Activated T-cell treated with anti-CD3 and anti-CD28 coated beads, Interleukin-2, amount 50 U/mL, for 24 hours (primary cell): ENCODE data around the gene RAPGEF4.
"Not testable (repeated sequence)": the region's sequence is repeated elsewhere in the genome, so short reads cannot be mapped to it uniquely, and the experiment has no call there.

Experiments
- DNase-seq: peaks from one replicate; pipeline ENCODE4 v3.0.0-alpha.2; 2020
- H3K27ac Mint-ChIP-seq: 2 replicates; pipeline ENCODE4 v1.8.0; 2020; ENCODE audit warnings: mild to moderate bottlenecking, mixed read lengths
- H3K27me3 Mint-ChIP-seq: 2 replicates; pipeline ENCODE4 v1.8.0; 2020; ENCODE audit warnings: mixed read lengths
- H3K36me3 Mint-ChIP-seq: 2 replicates; pipeline ENCODE4 v1.8.0; 2020; ENCODE audit warnings: low read depth, mixed read lengths
- H3K4me1 Mint-ChIP-seq: 2 replicates; pipeline ENCODE4 v1.8.0; 2020; ENCODE audit warnings: low read depth, mixed read lengths
- H3K4me3 Mint-ChIP-seq: 2 replicates; pipeline ENCODE4 v1.8.0; 2020; ENCODE audit warnings: mild to moderate bottlenecking, moderate library complexity, mixed read lengths
- H3K9me3 Mint-ChIP-seq: 2 replicates; pipeline ENCODE4 v1.8.0; 2020; ENCODE audit warnings: mixed read lengths

The RAPGEF4 gene

DNA sequence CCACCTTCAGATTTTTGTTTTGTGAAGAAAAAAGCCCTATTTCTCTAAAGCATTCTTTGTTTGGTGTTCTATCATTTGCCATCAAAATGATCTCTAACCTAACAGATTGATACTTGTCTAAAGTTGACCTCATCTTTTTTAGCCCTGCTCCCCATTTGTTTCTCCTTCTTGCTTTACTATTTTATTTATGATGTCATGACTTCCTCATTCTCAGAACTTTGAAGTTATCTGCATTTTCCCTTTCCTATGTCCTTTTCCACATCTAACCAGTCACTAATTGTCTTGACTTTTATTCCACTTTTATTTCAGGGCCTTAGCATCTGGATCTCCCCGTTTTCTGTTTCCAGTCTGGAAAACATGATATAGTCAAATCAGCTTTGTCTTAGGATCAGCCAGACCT lies 8.3 kb downstream of the RAPGEF4 start:
- Mint-ChIP-seq H3K27me3 (peaks cover 23% of the 10 kb centered on the region), H3K27ac (no peak overlapping the region), H3K4me3 (no peak overlapping the region), H3K4me1 (no peaks in the 10 kb centered on the region), H3K36me3 (no peaks in the 10 kb centered on the region), H3K9me3 (peaks cover 9% of the 10 kb centered on the region)
- DNase-seq: no peak

DNA sequence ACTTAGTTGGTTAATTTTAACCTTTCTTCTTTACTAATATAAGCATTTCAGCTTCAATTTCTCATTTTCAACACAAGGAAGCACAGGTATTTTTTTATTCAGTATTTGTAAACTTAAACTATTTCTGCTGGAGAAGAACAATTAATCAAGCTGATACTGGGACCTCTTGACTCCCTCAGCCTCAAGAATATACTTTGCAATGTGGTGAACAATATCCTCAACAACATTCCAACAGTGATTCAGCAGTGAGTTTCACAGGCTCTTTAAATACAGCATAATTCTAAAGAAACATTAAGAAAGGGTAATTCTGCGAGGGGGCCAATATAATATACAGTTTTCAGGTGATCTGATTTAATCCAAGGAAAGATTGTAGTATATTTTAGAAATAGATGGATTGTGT lies 10.0 kb downstream of the RAPGEF4 start:
- H3K36me3 Mint-ChIP-seq: no peaks in the 10 kb centered on the region
- no peak overlapping the region for H3K27ac Mint-ChIP-seq
- H3K27me3 Mint-ChIP-seq: peaks cover 21% of the 10 kb centered on the region
- no peaks in the 10 kb centered on the region for H3K4me1 Mint-ChIP-seq
- no peak for DNase-seq
- H3K9me3 Mint-ChIP-seq: peaks cover 9% of the 10 kb centered on the region
- no peak overlapping the region for H3K4me3 Mint-ChIP-seq

DNA sequence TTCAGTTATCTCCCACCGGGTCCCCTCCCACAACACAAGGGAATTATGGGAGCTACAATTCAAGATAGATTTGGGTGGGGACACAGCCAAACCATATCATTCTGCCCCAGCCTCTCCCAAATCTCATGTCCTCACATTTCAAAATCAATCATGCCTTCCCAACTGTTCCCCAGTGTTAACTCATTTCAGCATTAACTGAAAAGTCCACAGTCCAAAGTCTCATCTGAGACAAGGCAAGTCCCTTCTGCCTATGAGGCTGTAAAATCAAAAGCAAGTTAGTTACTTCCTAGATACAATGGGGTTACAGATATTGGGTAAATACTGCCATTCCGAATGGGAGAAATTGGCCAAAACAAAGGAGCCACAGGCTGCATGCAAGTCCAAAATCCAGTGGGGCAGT lies 12.9 kb downstream of the RAPGEF4 start:
- not testable (repeated sequence) for H3K9me3 Mint-ChIP-seq, DNase-seq, H3K27ac Mint-ChIP-seq, H3K4me3 Mint-ChIP-seq, H3K4me1 Mint-ChIP-seq, H3K36me3 Mint-ChIP-seq
- peaks cover 11% of the 10 kb centered on the region for H3K27me3 Mint-ChIP-seq

DNA sequence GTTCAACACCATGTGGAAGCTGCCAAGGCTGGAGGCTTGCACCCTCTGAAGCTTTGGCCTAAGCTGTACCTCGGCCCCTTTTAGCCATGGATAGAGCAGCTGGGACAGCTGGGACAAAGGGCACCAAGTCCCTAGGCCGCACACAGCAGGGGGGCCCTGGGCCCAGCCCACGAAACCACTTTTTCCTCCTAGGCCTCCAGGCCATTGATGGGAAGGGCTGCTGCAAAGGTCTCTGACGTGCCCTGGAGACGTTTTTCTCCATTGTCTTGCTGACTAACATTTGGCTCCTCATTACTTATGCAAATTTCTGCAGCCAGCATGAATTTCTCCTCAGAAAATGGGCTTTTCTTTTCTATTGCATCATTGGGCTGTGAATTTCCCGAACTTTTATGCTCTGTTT lies 13.7 kb downstream of the RAPGEF4 start:
- Mint-ChIP-seq H3K4me1 (no peaks in the 10 kb centered on the region), H3K9me3 (peaks cover 3% of the 10 kb centered on the region), H3K36me3 (no peaks in the 10 kb centered on the region), H3K27ac (no peak overlapping the region), H3K4me3 (no peak overlapping the region), H3K27me3 (peaks cover 11% of the 10 kb centered on the region)
- no peak for DNase-seq

DNA sequence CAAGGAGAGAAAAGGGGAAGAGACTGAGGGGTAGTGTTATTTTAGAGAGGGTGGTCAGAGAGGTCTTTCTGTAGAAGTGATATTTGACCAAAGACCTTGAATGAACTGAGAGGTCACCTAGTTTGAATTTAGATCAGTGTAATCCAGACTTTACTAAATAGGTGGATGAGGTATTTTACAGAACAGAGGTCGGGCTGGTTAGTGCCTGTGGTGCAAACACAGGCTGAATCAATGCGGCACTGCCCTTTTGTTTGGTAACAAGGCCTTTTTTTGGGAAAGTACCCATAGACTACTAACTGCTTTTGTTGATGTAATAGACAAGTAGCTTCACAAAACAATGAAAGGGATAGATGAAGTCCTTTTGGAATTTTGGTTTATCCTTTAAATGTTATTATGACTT lies 15.9 kb downstream of the RAPGEF4 start:
- Mint-ChIP-seq H3K9me3 (no peaks in the 10 kb centered on the region), H3K27me3 (peaks cover 11% of the 10 kb centered on the region), H3K27ac (no peak overlapping the region), H3K4me3 (no peak overlapping the region), H3K36me3 (no peaks in the 10 kb centered on the region), H3K4me1 (no peaks in the 10 kb centered on the region)
- no peak for DNase-seq

DNA sequence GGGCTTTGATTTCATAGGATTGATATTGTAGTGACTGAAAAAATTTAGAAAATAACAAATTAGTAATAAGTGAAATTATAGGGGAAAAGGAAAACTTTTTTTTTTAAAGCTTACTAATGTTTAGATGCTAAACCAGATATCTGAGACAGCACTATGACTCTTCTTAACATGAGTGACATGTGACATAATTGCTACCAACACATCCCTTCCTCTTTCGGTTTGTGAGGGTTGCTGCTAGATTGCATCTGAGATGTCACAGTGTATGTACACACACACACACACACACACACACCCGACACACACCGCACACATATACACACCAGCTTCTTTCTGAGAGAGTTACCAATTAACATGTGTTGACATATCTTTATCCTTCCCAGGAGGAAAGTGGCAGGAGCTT lies 18.0 kb downstream of the RAPGEF4 start:
- DNase-seq: no peak
- Mint-ChIP-seq H3K27ac (no peak overlapping the region), H3K36me3 (no peaks in the 10 kb centered on the region), H3K4me3 (no peak overlapping the region), H3K27me3 (peaks cover 15% of the 10 kb centered on the region), H3K4me1 (no peaks in the 10 kb centered on the region), H3K9me3 (no peaks in the 10 kb centered on the region)

DNA sequence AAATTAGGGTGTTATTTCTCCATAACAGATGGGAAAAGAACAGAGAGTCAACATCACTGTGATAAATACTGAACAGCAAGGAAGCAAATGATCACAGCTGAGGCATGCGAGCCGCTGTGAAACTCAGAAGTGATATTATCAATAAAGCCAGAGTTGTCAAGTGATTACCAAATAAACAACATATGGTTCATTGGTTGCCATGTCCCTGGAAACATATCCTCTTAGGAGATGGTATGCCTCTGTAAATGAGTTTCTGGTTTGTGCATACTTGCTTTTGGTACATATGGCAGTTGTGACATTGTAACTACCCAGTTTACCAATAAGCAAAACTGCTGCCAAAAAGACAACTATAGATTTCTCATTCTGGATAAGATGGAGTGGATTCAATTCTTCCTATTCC lies 23.8 kb downstream of the RAPGEF4 start:
- Mint-ChIP-seq H3K4me1 (no peaks in the 10 kb centered on the region), H3K4me3 (no peak overlapping the region), H3K36me3 (peaks cover 3% of the 10 kb centered on the region), H3K9me3 (peaks cover 14% of the 10 kb centered on the region), H3K27me3 (peaks cover 15% of the 10 kb centered on the region), H3K27ac (no peak overlapping the region)
- no peak for DNase-seq

DNA sequence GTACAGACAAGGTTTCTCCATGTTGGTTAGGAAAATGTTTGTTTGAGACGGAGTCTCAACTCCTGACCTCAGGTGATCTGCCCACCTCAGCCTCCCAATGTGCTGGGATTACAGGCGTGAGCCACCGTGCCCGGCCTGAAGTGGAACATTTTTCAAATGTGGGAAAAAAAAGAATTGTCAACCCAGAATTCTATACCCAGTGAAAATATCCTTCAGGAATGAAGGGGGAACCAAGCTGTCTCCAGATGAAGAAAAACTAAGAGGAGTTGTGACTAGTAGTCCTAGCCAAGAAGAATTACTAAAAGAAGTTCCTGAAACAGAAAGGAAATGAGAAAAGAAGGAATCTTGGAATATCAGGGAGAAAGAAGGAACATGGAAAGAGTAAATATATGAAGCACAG lies 25.7 kb downstream of the RAPGEF4 start:
- no peaks in the 10 kb centered on the region for H3K4me1 Mint-ChIP-seq
- peaks cover 12% of the 10 kb centered on the region for H3K27me3 Mint-ChIP-seq
- no peak overlapping the region for H3K4me3 Mint-ChIP-seq
- DNase-seq: no peak
- H3K9me3 Mint-ChIP-seq: peaks cover 14% of the 10 kb centered on the region
- H3K27ac Mint-ChIP-seq: no peak overlapping the region
- H3K36me3 Mint-ChIP-seq: peaks cover 3% of the 10 kb centered on the region

DNA sequence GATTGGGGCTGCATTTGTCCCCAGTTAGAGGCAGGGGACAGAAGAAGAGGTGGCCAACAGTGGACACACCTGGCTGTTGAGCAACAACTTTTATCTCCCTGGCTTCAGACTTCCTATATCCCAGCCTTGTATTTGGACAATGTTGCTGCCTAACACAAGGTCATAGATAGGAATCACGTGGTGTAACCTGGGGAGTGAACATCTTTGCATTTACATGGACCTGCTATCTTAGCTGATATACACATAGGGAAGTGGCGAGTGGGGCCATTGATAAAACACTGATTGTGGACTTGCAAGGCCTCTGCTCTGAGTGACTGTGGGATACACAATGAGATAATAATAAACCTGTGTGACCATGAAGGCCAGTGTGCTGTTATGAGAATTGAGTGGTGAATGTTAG lies 26.9 kb downstream of the RAPGEF4 start:
- H3K36me3 Mint-ChIP-seq: peaks cover 3% of the 10 kb centered on the region
- H3K27me3 Mint-ChIP-seq: peaks cover 7% of the 10 kb centered on the region
- DNase-seq: no peak
- no peaks in the 10 kb centered on the region for H3K4me1 Mint-ChIP-seq
- H3K9me3 Mint-ChIP-seq: peaks cover 14% of the 10 kb centered on the region
- H3K4me3 Mint-ChIP-seq: no peak overlapping the region
- no peak overlapping the region for H3K27ac Mint-ChIP-seq

DNA sequence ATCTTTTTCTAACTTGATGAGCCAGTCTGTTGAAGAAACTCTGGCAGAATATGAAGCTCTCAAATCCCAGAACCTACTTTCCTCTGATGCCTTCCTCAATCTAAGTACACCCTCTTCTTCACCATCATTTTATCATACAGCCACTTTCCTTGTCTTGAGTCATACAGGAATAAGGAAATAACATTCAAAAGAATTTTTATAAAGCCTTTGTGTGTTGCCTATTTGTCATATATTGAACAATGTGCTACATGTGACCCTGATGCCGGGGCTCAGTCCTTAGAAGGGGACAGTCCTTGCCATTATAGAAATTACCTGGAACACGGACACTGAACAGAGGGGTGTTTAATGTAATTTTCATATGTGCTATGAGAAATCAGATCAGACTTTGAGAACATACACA lies 27.4 kb downstream of the RAPGEF4 start:
- H3K36me3 Mint-ChIP-seq: peaks cover 3% of the 10 kb centered on the region
- no peak for DNase-seq
- no peak overlapping the region for H3K4me3 Mint-ChIP-seq
- H3K4me1 Mint-ChIP-seq: no peaks in the 10 kb centered on the region
- peaks cover 7% of the 10 kb centered on the region for H3K27me3 Mint-ChIP-seq
- peaks cover 14% of the 10 kb centered on the region for H3K9me3 Mint-ChIP-seq
- no peak overlapping the region for H3K27ac Mint-ChIP-seq

DNA sequence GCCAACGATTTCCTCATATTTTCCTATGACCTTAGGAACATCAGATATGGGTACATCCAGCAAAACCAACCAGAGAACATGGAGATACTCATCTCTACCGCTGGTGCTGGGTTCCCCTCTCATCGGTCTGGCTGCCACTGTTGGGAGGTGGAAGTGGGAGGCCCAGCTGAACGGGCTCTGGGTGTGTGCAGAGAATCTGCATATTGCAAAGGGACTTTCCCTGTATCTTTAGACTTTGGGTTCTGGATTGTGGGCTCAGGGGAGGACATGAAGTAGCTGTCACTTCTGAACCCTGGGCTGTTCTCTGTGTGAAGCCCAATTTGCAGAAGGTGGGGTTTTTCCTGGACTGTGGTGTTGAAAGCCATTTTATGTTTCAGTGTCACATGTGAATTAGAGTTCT lies 30.0 kb downstream of the RAPGEF4 start:
- Mint-ChIP-seq H3K9me3 (peaks cover 8% of the 10 kb centered on the region), H3K36me3 (no peaks in the 10 kb centered on the region), H3K27me3 (peaks cover 7% of the 10 kb centered on the region), H3K27ac (no peak overlapping the region), H3K4me3 (no peak overlapping the region), H3K4me1 (no peaks in the 10 kb centered on the region)
- no peak for DNase-seq

DNA sequence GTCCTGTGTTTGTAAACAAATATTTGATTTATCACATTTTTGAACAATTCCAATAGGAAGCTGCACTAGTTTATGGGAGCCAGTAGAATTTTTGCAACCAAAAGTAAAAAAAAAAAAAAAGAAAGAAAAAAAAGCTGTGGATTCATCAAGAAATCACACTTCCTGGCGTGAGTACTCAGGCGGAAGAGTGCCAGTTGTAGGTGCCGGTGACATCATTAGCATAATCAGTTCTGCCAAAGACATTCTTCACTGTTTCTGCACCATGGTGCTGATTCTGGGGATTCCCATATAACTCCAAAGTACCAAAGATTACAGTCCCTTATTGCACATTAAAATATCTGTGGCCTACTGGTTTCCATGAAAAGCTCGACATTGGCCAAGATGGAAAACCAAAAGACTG lies 32.8 kb downstream of the RAPGEF4 start:
- Mint-ChIP-seq H3K9me3 (no peaks in the 10 kb centered on the region), H3K4me1 (no peaks in the 10 kb centered on the region), H3K27me3 (peaks cover 3% of the 10 kb centered on the region), H3K36me3 (no peaks in the 10 kb centered on the region), H3K27ac (no peak overlapping the region), H3K4me3 (no peak overlapping the region)
- DNase-seq: no peak

DNA sequence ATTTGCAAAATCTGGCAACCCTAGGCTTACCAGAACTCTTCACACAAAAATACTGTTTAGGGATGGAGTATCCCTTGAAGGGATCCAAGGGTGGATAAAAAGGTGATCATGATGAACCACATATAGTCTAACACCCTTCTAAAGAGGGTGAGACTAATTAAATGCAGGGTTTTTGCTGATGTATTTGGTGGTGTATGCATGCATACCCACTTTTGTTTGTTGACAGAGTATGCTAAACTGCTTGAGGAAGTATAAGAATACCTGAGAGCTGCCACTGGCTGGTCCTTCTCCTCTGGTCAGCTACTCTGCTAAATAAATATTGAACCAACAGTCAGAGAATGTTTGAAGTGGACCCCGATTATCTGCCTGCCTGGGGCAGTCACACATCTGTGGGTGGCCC lies 34.2 kb downstream of the RAPGEF4 start:
- H3K4me3 Mint-ChIP-seq: no peak overlapping the region
- no peaks in the 10 kb centered on the region for H3K36me3 Mint-ChIP-seq
- no peak overlapping the region for H3K27ac Mint-ChIP-seq
- H3K4me1 Mint-ChIP-seq: no peaks in the 10 kb centered on the region
- DNase-seq: no peak
- no peaks in the 10 kb centered on the region for H3K27me3 Mint-ChIP-seq
- H3K9me3 Mint-ChIP-seq: no peaks in the 10 kb centered on the region

DNA sequence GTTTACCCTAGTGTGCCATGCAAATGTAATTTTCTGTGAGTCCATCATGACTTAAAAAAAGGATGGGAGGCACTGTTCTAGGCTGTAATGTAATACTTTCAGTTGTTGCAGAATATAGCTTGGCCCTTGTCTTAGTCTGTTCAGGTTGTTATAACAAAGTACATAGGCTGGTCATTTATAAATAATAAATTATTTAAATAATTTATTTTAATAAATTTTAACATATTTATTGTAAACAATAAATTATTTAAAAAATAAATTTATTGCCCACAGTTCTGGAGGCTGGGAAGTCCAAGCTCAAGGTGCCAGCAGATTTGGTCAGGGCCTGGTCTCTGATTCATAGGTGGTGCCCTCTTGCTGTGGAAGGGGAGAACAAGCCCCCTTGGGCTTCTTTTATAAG lies 35.2 kb downstream of the RAPGEF4 start:
- H3K4me3 Mint-ChIP-seq: no peak overlapping the region
- H3K27me3 Mint-ChIP-seq: no peaks in the 10 kb centered on the region
- no peak overlapping the region for H3K27ac Mint-ChIP-seq
- H3K36me3 Mint-ChIP-seq: no peaks in the 10 kb centered on the region
- no peaks in the 10 kb centered on the region for H3K9me3 Mint-ChIP-seq
- no peaks in the 10 kb centered on the region for H3K4me1 Mint-ChIP-seq
- DNase-seq: no peak

DNA sequence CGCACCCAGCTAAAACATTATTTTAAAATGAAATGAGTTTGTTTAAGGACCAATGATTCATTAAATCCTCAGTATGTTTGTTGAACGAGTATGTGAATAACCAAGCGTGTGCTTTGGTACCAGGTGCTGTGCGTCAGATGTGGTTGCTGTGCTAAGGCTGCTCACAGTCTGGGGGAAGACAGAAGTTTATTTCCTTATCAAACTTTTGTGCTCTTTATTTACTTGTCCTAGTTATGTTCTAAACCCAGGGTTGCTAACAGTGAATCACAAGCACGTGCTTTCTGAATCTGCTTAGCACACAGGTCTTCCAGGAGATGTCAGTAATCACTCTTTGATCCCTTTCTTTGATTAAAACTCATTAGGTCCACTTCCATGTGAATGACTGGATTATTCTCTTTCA lies 37.0 kb downstream of the RAPGEF4 start:
- Mint-ChIP-seq H3K4me1 (no peaks in the 10 kb centered on the region), H3K36me3 (no peaks in the 10 kb centered on the region), H3K9me3 (no peaks in the 10 kb centered on the region), H3K27me3 (peaks cover 3% of the 10 kb centered on the region), H3K4me3 (no peak overlapping the region), H3K27ac (no peak overlapping the region)
- DNase-seq: no peak

DNA sequence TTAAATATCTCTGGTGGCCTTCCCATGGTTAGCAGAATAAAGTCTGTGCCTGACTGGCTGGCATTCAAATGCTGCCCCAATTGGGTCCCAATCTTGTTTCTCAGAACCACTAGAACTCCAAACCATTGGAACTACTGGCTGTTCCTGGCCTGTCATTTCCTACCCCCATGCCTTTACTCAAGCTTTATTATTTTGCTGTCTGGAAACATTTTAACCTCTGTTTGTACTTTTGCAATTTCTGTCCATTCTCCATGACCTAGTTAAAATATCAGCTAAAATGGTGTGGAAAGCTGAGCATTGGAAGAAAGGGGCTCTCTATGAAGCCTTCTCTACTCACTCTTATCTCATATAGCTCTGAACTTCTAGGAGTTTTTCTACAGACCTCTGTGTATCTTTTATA lies 38.7 kb downstream of the RAPGEF4 start:
- H3K27ac Mint-ChIP-seq: no peak overlapping the region
- no peak overlapping the region for H3K4me3 Mint-ChIP-seq
- no peaks in the 10 kb centered on the region for H3K4me1 Mint-ChIP-seq
- no peak for DNase-seq
- no peaks in the 10 kb centered on the region for H3K9me3 Mint-ChIP-seq
- peaks cover 6% of the 10 kb centered on the region for H3K27me3 Mint-ChIP-seq
- H3K36me3 Mint-ChIP-seq: no peaks in the 10 kb centered on the region
